Adrenal gland (tissue), 5 donors: ENCODE data around the gene ZNF821.

Source experiments
- POLR2A ChIP-seq, 2 donors: fragments of 450-650 bp; IDR thresholded peaks; one replicate each; pipeline ENCODE4 v1.6.1; 2017; ENCODE audit warnings: antibody characterized with exemption in 2 of 2, mild to moderate bottlenecking in 2 of 2, moderate library complexity in 1 of 2
- TF ChIP-seq, protein P1 (sequence below), 6 experiments: fragments of 450-650 bp in 4 of 6; fragments of 200-600 bp in 2 of 6; sonication (generic) in 1 of 6; IDR thresholded peaks; 1 replicate in 5 of 6; 2 replicates in 1 of 6; pipeline versions ENCODE4 v1.5.1 to v1.8.0; 2016 to 2021; ENCODE audit warnings: antibody characterized with exemption in 6 of 6, mild to moderate bottlenecking in 2 of 6, moderate library complexity in 1 of 6
- donor health status: DM: no; HTN: no; CAD: no.

GRCh38 chr16:71923941-71924690 is 40.1 kb upstream of the ZNF821 start:
- TF ChIP-seq, protein P1, sequence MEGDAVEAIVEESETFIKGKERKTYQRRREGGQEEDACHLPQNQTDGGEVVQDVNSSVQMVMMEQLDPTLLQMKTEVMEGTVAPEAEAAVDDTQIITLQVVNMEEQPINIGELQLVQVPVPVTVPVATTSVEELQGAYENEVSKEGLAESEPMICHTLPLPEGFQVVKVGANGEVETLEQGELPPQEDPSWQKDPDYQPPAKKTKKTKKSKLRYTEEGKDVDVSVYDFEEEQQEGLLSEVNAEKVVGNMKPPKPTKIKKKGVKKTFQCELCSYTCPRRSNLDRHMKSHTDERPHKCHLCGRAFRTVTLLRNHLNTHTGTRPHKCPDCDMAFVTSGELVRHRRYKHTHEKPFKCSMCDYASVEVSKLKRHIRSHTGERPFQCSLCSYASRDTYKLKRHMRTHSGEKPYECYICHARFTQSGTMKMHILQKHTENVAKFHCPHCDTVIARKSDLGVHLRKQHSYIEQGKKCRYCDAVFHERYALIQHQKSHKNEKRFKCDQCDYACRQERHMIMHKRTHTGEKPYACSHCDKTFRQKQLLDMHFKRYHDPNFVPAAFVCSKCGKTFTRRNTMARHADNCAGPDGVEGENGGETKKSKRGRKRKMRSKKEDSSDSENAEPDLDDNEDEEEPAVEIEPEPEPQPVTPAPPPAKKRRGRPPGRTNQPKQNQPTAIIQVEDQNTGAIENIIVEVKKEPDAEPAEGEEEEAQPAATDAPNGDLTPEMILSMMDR (IDR thresholded peaks at IDR 0.05), result no peak
- no peak for TF ChIP-seq POLR2A (IDR thresholded peaks at IDR 0.05)
